Activated naive CD8-positive, alpha-beta T cell treated with anti-CD3 and anti-CD28 coated beads, Interleukin-2, amount 10 ng/mL, durations not matched to agents 7 days and 5 days (primary cell): ENCODE measurements around the gene JPH2. TPM values are rescaled to one million over a fixed set of nuclear protein-coding genes. Genes with fewer than 3 reads are reported as not detected.
"Not testable (repeated sequence)": the region's sequence is repeated elsewhere in the genome, so short reads cannot be mapped to it uniquely, and the experiment has no call there.

ENCODE experiments used
- ATAC-seq: fragments of 150-1000 bp; cut with Tn5 transposase; one replicate; pipeline ENCODE4 v1.10.0; 2021; ENCODE audit warnings: low read depth, moderate library complexity
- POLR2A ChIA-PET: fragments of 350-600 bp; sonication (Branson Sonifier 250); formaldehyde crosslinking; loops from one replicate; lab custom pipeline; 2021; ENCODE audit warnings: antibody characterized with exemption; lab: Charles Lee
- DNase-seq: peaks from one replicate; pipeline ENCODE4 v3.0.0; 2021
- H3K27ac Mint-ChIP-seq: one replicate; pipeline ENCODE4 v1.8.0; 2022; ENCODE audit warnings: mild to moderate bottlenecking, mixed read lengths
- H3K27me3 Mint-ChIP-seq: one replicate; pipeline ENCODE4 v1.8.0; 2022; ENCODE audit warnings: mild to moderate bottlenecking, moderate library complexity, mixed read lengths
- H3K36me3 Mint-ChIP-seq: one replicate; pipeline ENCODE4 v1.8.0; 2021; ENCODE audit warnings: mild to moderate bottlenecking, mixed read lengths
- H3K4me1 Mint-ChIP-seq: one replicate; pipeline ENCODE4 v1.8.0; 2021; ENCODE audit warnings: mixed read lengths
- H3K4me3 Mint-ChIP-seq: one replicate; pipeline ENCODE4 v1.8.0; 2022; ENCODE audit warnings: mild to moderate bottlenecking, moderate library complexity, mixed read lengths
- H3K9me3 Mint-ChIP-seq: one replicate; pipeline ENCODE4 v1.8.0; 2021; ENCODE audit warnings: mixed read lengths
- total RNA-seq, 2 experiments: library from RNA; stranded (reverse); gene quantifications; one replicate each; pipeline ENCODE4 v1.2.3, GENCODE V29; 2021

JPH2 gene
- total RNA-seq, 2 experiments from 2014 or later, result 0.36 to 0.37 TPM

DNA sequence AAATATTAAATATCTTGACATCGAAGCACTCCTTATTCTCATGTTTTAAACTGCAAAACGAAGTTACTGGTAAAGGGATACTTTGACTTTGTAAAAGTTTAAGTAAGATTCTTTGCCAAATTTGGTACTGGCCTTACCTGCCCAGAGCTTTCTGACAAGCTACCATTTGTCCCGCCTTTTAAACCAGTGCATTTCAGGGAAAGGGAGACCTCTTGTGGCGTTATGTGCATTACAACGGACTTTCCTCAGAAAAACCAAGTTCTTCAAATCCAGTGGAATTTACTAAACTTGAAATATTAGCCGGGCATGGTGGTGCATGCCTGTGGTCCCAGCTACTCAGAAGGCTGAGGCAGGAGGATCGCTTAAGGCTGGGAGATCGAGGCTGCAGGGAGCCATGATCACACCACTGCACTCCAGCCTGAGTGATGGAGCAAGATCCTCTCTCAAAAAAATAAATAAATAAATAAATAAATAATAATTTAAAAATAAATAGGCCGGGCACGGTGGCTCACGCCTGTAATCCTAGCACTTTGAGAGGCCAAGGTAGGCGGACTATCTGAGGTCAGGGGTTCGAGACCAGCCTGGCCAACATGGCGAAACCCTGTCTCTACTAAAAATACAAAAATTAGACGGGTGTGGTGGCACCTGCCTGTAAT lies 3.3 kb upstream of the JPH2 start:
- H3K4me3 Mint-ChIP-seq, H3K36me3 Mint-ChIP-seq, DNase-seq, H3K27ac Mint-ChIP-seq, H3K9me3 Mint-ChIP-seq, ATAC-seq: not testable (repeated sequence)
- peaks cover 45% of the 10 kb centered on the region for H3K27me3 Mint-ChIP-seq
- POLR2A ChIA-PET, result interaction anchor here (1.4 kb wide), 1 partner anchor 74 kb away, joined by 9 read pairs; no protein-coding TSS in a partner anchor
- peaks cover 27% of the 10 kb centered on the region for H3K4me1 Mint-ChIP-seq

- no peak for DNase-seq
- peak overlapping the region; percentile 17 for H3K4me3 Mint-ChIP-seq
- no peak for ATAC-seq
- POLR2A ChIA-PET, result interaction anchor here (1.4 kb wide), 1 partner anchor 72 kb away, joined by 9 read pairs; no protein-coding TSS in a partner anchor
- H3K36me3 Mint-ChIP-seq, result peaks cover 1% of the 10 kb centered on the region
- H3K27ac Mint-ChIP-seq, result no peak overlapping the region
- H3K27me3 Mint-ChIP-seq, result peaks cover 45% of the 10 kb centered on the region
- H3K4me1 Mint-ChIP-seq, result peaks cover 25% of the 10 kb centered on the region
- H3K9me3 Mint-ChIP-seq, result no peaks in the 10 kb centered on the region
These were observed 1.8 kb upstream of the JPH2 start for GRCh38 chr20:44188752-44189151.

DNA sequence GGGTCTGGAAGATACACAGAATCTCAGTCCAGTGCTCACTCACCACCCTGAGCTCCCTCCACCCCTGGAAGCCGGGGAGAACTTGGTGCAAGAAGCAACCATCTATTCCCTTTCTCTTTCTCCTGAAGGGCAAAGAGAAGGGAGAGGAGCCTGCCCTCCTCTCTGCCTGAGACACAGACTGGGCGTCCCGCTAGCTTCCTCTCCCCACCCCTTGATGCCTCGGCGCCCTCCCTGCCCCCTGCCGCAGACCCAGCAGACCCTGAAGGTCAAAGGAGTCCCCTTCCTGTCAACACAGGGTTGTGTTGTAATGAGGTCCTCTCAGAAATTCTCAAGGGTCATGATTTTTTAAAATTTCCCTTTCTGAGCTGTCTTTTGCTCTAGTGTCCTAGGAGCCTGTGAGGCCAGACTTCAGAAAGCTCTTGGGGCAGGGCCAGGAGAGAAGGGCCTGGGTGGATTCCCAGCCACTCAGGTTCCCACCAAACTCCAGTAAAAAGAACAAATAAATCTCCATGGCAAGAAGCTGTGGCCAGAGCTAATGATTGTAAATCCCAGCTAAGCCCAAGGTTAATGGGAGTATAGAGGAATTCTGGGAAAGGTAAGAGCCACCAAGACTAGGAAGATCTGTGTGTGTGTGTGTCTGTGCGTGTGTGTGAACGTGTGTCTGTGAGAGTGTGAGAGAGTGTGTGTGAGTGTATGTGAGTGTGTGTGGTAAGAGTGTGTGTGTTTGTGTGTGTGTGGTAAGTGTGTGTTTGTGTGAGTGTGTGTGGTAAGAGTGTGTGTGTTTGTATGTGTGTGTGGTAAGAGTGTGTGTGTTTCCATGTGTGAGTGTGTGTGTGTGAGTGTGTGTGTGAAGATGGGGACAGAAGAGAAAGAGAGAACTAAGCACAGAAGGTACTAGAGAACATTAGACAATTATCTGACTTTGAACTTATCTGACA lies 1.1 kb upstream of the JPH2 start:
- Mint-ChIP-seq H3K27me3 (peaks cover 45% of the 10 kb centered on the region), H3K4me3 (peak overlapping the region; percentile 58)

GRCh38 chr20:44186674-44187053 lies 324 bp downstream of the JPH2 start:
- POLR2A ChIA-PET, result no interaction called here
- DNase-seq, result no peak
- H3K4me3 Mint-ChIP-seq, result peak overlapping the region; percentile 52
- H3K9me3 Mint-ChIP-seq, result no peaks in the 10 kb centered on the region
- ATAC-seq, result no peak
- peaks cover 44% of the 10 kb centered on the region for H3K27me3 Mint-ChIP-seq
- peaks cover 24% of the 10 kb centered on the region for H3K4me1 Mint-ChIP-seq
- peaks cover 1% of the 10 kb centered on the region for H3K36me3 Mint-ChIP-seq
- H3K27ac Mint-ChIP-seq, result no peak overlapping the region

More for the DNA sequence above, 1.1 kb upstream of the JPH2 start:
- ATAC-seq (peak; percentile 50), DNase-seq (peak; percentile 32)
- Mint-ChIP-seq H3K9me3 (no peaks in the 10 kb centered on the region), H3K36me3 (peaks cover 1% of the 10 kb centered on the region), H3K27ac (no peak overlapping the region), H3K4me1 (peaks cover 24% of the 10 kb centered on the region)
- POLR2A ChIA-PET, result interaction anchor here (0.5 to 0.7 kb wide), 3 partner anchors 31 to 459 kb away, joined by 3 read pairs; no protein-coding TSS in a partner anchor

GRCh38 chr20:44186201-44186600 lies 787 bp downstream of the JPH2 start:
- Mint-ChIP-seq H3K27me3 (peaks cover 48% of the 10 kb centered on the region), H3K9me3 (no peaks in the 10 kb centered on the region), H3K4me3 (no peak overlapping the region), H3K36me3 (peaks cover 1% of the 10 kb centered on the region), H3K4me1 (peaks cover 24% of the 10 kb centered on the region), H3K27ac (no peak overlapping the region)
- no peak for ATAC-seq
- POLR2A ChIA-PET, result no interaction called here
- no peak for DNase-seq

DNA sequence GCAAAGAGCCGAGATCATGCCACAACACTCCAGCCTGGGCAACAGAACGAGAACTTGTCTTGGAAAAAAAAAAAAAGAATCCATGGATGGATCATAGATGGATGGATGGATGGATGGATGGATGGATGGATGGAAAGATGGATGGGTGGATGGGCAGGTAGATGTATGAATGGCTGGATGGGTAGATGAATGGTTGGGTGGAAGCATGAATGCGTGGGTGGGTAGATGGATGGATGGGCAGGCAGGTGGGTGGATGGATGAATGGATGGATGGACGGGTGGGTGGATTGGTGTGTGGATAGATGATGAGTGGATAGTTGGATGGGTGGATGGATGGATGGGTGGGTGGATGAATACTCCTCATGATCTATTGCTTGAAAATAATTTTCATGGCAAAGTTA lies 1.4 kb downstream of the JPH2 start:
- Mint-ChIP-seq H3K9me3 (no peaks in the 10 kb centered on the region), H3K4me3 (no peak overlapping the region), H3K27ac (no peak overlapping the region), H3K27me3 (peaks cover 52% of the 10 kb centered on the region), H3K36me3 (peaks cover 1% of the 10 kb centered on the region), H3K4me1 (peaks cover 24% of the 10 kb centered on the region)
- DNase-seq, result no peak
- POLR2A ChIA-PET, result no interaction called here
- ATAC-seq, result no peak

- no peaks in the 10 kb centered on the region for H3K9me3 Mint-ChIP-seq
- H3K27me3 Mint-ChIP-seq, result peaks cover 41% of the 10 kb centered on the region
- peaks cover 13% of the 10 kb centered on the region for H3K4me1 Mint-ChIP-seq
- ATAC-seq, result no peak
- no peak for DNase-seq
- H3K27ac Mint-ChIP-seq, result no peak overlapping the region
- H3K4me3 Mint-ChIP-seq, result no peak overlapping the region
- H3K36me3 Mint-ChIP-seq, result no peaks in the 10 kb centered on the region
- POLR2A ChIA-PET, result interaction anchor here (1.6 kb wide), 1 partner anchor 67 kb away, joined by 3 read pairs; no protein-coding TSS in a partner anchor
These were observed 3.7 kb downstream of the JPH2 start for GRCh38 chr20:44183282-44183681.

GRCh38 chr20:44182863-44183262 lies 4.1 kb downstream of the JPH2 start:
- no peaks in the 10 kb centered on the region for H3K9me3 Mint-ChIP-seq
- DNase-seq, result no peak
- ATAC-seq, result no peak
- H3K36me3 Mint-ChIP-seq, result no peaks in the 10 kb centered on the region
- no peak overlapping the region for H3K4me3 Mint-ChIP-seq
- no peak overlapping the region for H3K27ac Mint-ChIP-seq
- peaks cover 36% of the 10 kb centered on the region for H3K27me3 Mint-ChIP-seq
- H3K4me1 Mint-ChIP-seq, result peaks cover 9% of the 10 kb centered on the region
- POLR2A ChIA-PET, result no interaction called here

- no peak overlapping the region for H3K27ac Mint-ChIP-seq
These were observed 4.7 kb downstream of the JPH2 start for GRCh38 chr20:44182135-44182765.

DNA sequence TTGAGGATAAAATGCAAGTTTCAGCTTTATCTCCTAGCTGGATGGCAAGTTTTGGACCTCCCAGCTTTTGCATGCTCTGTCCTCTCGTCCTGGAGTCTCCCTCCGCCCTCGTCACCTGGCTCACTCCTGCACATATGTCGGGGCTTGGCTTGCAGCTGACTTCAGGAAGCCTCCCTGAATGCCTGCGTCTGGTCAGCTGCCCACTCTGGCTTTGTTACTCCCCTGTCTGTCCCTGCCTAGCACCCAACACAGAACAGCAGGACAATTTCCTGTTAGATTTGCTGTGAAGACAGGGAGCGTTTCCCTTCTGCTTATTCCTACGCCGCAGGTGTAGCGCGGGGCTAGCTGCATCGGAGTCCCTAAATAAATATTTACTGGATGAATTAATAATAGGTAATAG lies 5.4 kb downstream of the JPH2 start:
- POLR2A ChIA-PET, result no interaction called here
- Mint-ChIP-seq H3K4me3 (no peak overlapping the region), H3K36me3 (no peaks in the 10 kb centered on the region), H3K9me3 (no peaks in the 10 kb centered on the region), H3K4me1 (no peaks in the 10 kb centered on the region), H3K27ac (no peak overlapping the region), H3K27me3 (peaks cover 27% of the 10 kb centered on the region)
- DNase-seq, result no peak
- ATAC-seq, result no peak

More at GRCh38 chr20:44182135-44182765, 4.7 kb downstream of the JPH2 start:
- Mint-ChIP-seq H3K4me1 (peaks cover 3% of the 10 kb centered on the region), H3K9me3 (no peaks in the 10 kb centered on the region), H3K36me3 (no peaks in the 10 kb centered on the region), H3K4me3 (no peak overlapping the region), H3K27me3 (peaks cover 31% of the 10 kb centered on the region)
- POLR2A ChIA-PET, result no interaction called here
- no peak for ATAC-seq
- no peak for DNase-seq

DNA sequence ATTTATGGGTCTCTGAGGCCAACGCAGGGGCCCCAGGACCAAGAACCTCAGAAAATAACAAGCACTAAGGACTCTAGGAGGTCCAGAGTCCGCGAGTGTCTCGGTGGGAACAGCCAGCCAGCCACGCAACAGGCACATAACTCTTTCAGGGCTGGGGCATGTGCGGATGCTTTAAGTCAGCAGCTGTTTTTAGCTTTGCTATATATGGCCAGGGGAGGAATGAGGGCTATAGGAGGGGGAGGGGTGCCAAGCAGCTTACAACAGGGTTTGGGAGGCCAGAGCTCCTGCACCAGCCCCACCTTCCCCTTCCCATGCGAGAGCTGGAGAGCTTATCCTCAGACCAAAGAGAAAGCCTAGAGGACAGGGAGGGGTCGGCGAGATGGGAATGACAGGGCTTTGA lies 6.2 kb downstream of the JPH2 start:
- no peak for ATAC-seq
- POLR2A ChIA-PET, result no interaction called here

DNA sequence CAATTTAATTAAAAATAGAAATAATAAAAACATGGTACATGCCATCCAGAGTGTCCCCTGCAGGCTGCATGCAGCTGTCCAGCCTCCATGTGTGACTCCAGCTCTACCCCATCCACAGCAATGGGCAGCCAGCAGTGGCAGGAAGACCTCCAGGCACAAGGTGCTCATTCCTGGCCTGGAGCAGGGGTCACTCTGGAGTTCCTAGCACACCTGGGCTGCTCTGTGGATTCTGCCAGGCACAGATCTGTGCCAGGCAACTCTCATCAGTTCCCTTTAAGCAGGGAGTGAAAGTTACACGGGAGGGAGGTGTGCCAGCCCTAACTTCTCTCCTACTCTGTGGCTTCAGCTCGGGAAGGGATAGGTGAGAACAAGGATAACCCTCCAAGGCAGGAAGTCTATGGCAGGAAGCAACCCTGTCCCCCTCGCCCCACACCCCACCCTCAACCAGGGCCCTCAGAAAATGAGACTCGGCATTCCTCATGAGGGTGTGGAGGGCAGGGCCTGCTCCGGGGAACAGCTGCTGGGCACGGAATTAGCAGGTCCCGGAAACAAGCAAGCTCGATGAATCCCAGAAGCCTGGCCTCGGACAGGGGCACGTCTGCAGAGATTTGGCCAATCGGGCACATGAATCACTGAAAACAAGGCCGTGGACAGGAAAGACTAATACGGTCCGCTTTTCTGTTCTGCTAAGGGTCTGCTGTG lies 10.0 kb downstream of the JPH2 start:
- DNase-seq (no peak), ATAC-seq (no peak)
- Mint-ChIP-seq H3K4me3 (no peak overlapping the region), H3K4me1 (no peaks in the 10 kb centered on the region), H3K27ac (no peak overlapping the region), H3K27me3 (peaks cover 26% of the 10 kb centered on the region), H3K36me3 (no peaks in the 10 kb centered on the region), H3K9me3 (no peaks in the 10 kb centered on the region)
- POLR2A ChIA-PET, result no interaction called here

More for the DNA sequence above, 6.2 kb downstream of the JPH2 start:
- Mint-ChIP-seq H3K4me3 (no peak overlapping the region), H3K27me3 (peaks cover 22% of the 10 kb centered on the region), H3K27ac (no peak overlapping the region), H3K9me3 (no peaks in the 10 kb centered on the region), H3K4me1 (no peaks in the 10 kb centered on the region), H3K36me3 (no peaks in the 10 kb centered on the region)
- DNase-seq, result no peak
